Measurements from ENCODE around the gene ANKRD12. TPM values are rescaled to one million over a fixed set of nuclear protein-coding genes. Genes with fewer than 3 reads are reported as not detected.

The ANKRD12 gene
- total RNA-seq, 1 experiment from 2014 or later = 23.5 TPM

DNA sequence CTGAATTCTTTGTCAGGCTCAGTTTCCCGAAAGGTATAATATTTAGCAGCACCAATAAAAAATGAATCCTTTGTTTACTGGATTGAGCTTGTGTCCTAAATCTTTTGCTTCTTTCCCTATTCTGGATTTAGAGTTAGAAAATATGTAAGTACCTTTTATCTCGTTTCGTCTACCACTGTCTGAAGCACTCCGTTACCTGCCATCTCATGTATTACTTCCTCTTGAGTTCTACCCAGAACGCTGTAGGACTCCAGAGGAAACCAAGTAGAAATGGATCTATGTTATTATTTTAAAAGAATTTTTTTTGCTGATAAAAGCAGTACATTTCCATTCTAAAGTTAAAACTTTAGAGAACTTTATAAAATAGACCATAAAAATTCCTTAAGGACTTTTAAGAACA, 13.5 kb downstream of the ANKRD12 start:
- peaks cover 0 to 5% of the 10 kb centered on the region in 2 experiments; a peak in 2 of 4 replicates for H3K4me1 ChIP-seq (ENCODE audit: control insufficient read depth in 1 of 2, insufficient read depth in 2 of 2, low read length in 2 of 2)
- H3K79me2 ChIP-seq (ENCODE audit: insufficient read depth, low read length) = peaks cover 65% of the 10 kb centered on the region
- H3K27ac ChIP-seq (ENCODE audit: low read depth, low read length) = no peak overlapping the region
- no peaks in the 10 kb centered on the region for H3K9me2 ChIP-seq (ENCODE audit: insufficient read depth)
- H3K27me3 ChIP-seq (ENCODE audit: insufficient read depth, low read length) = no peaks in the 10 kb centered on the region
- no TSS peak for BruUV-seq (replicated peaks)
- H3K9me3 ChIP-seq (ENCODE audit: control insufficient read depth in 1 of 2, insufficient read depth in 1 of 2, low read depth in 1 of 2, low read length in 2 of 2) = no peaks in the 10 kb centered on the region
- ChIA-PET CTCF (no interaction called here), POLR2A (no interaction called here), RAD21 (ENCODE audit: low non-redundant PET in 1 of 2, low total read pairs in 2 of 2, uncharacterized antibody in 2 of 2, unreplicated experiment in 2 of 2) (no interaction called here)
- ATAC-seq = no peak
- H3K9ac ChIP-seq (ENCODE audit: low read length) = no peak overlapping the region
- H4K20me1 ChIP-seq (ENCODE audit: insufficient read depth) = no peaks in the 10 kb centered on the region
- no peaks in the 10 kb centered on the region for H3K36me3 ChIP-seq (ENCODE audit: control insufficient read depth in 1 of 2, insufficient read depth in 2 of 2, low read length in 2 of 2)
- no peak for DNase-seq (ENCODE audit: low read depth, low spot score)
- intact Hi-C loops (cut with micrococcal nuclease) = no loop called here
- TF ChIP-seq EZH2 (IDR thresholded peaks at IDR 0.05) = no peak
- TF ChIP-seq SP1 (IDR thresholded peaks at IDR 0.05; ENCODE audit: low read depth) = no peak
- no peak for TF ChIP-seq CEBPB (IDR thresholded peaks at IDR 0.05; ENCODE audit: low read depth)
- no peak for TF ChIP-seq RAD21 (IDR thresholded peaks at IDR 0.05; ENCODE audit: low read depth)
- TF ChIP-seq EGR1 (IDR thresholded peaks at IDR 0.05; ENCODE audit: low read depth) = no peak
- no peak for TF ChIP-seq SIN3A (IDR thresholded peaks at IDR 0.05; ENCODE audit: low read depth)
- TF ChIP-seq TCF7L2 (IDR thresholded peaks at IDR 0.05; ENCODE audit: borderline replicate concordance, extremely low read depth, insufficient read depth, insufficient read length) = no peak
- TF ChIP-seq, protein P1, sequence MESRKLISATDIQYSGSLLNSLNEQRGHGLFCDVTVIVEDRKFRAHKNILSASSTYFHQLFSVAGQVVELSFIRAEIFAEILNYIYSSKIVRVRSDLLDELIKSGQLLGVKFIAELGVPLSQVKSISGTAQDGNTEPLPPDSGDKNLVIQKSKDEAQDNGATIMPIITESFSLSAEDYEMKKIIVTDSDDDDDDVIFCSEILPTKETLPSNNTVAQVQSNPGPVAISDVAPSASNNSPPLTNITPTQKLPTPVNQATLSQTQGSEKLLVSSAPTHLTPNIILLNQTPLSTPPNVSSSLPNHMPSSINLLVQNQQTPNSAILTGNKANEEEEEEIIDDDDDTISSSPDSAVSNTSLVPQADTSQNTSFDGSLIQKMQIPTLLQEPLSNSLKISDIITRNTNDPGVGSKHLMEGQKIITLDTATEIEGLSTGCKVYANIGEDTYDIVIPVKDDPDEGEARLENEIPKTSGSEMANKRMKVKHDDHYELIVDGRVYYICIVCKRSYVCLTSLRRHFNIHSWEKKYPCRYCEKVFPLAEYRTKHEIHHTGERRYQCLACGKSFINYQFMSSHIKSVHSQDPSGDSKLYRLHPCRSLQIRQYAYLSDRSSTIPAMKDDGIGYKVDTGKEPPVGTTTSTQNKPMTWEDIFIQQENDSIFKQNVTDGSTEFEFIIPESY (IDR thresholded peaks at IDR 0.05; ENCODE audit: extremely low read depth, insufficient replicate concordance, low read length) = no peak
- no peak for TF ChIP-seq POLR2AphosphoS5 (IDR thresholded peaks at IDR 0.05; ENCODE audit: low read depth, low read length)
- no peak for TF ChIP-seq REST (IDR thresholded peaks at IDR 0.05; ENCODE audit: low read depth)
- TF ChIP-seq CBX3 (IDR thresholded peaks at IDR 0.05; ENCODE audit: low read depth) = no peak
- TF ChIP-seq EZH2phosphoT487 (IDR thresholded peaks at IDR 0.05; ENCODE audit: borderline replicate concordance) = no peak
- TF ChIP-seq ELF1 (IDR thresholded peaks at IDR 0.05; ENCODE audit: borderline replicate concordance, low read depth) = no peak
- no peak overlapping the region for H3K4me3 ChIP-seq (replicated peaks in 1 of 2; ENCODE audit: low read depth in 1 of 2, low read length in 2 of 2)
- no peak overlapping the region for H3K4me2 ChIP-seq (ENCODE audit: low read length)
- no peak overlapping the region for H2AFZ ChIP-seq (ENCODE audit: low read depth, low read length, poor library complexity, severe bottlenecking)
